Activated T-helper 17 cell treated with anti-CD3 and anti-CD28 coated beads, Interleukin-2, amount 50 U/mL, for 72 hours (primary cell): Measurements from ENCODE around the gene SLC29A1. TPM values are rescaled to one million over a fixed set of nuclear protein-coding genes. Genes with fewer than 3 reads are reported as not detected.
A peak's percentile ranks its signal among the peaks of the same experiment; 100 is the strongest.
"Not testable (repeated sequence)": the region's sequence is repeated elsewhere in the genome, so short reads cannot be mapped to it uniquely, and the experiment has no call there.

Experiments
- ATAC-seq: fragments of 150-1000 bp; cut with Tn5 transposase; replicated peaks from 2 replicates; pipeline ENCODE4 v1.10.0; 2021; ENCODE audit warnings: mild to moderate bottlenecking, moderate library complexity
- H3K27ac Mint-ChIP-seq: one replicate; pipeline ENCODE4 v1.8.0; 2022; ENCODE audit warnings: mixed read lengths
- H3K27me3 Mint-ChIP-seq: one replicate; pipeline ENCODE4 v1.8.0; 2022; ENCODE audit warnings: mixed read lengths
- H3K36me3 Mint-ChIP-seq: one replicate; pipeline ENCODE4 v1.8.0; 2022; ENCODE audit warnings: low read depth, mild to moderate bottlenecking, mixed read lengths
- H3K4me1 Mint-ChIP-seq: one replicate; pipeline ENCODE4 v1.8.0; 2022; ENCODE audit warnings: mixed read lengths
- H3K4me3 Mint-ChIP-seq: one replicate; pipeline ENCODE4 v1.8.0; 2022; ENCODE audit warnings: mild to moderate bottlenecking, mixed read lengths
- H3K9me3 Mint-ChIP-seq: one replicate; pipeline ENCODE4 v1.8.0; 2022; ENCODE audit warnings: mixed read lengths
- total RNA-seq, 2 donors: library from RNA; stranded (reverse); gene quantifications; one replicate each; pipeline ENCODE4 v1.2.3, GENCODE V29; 2022

Gene SLC29A1
- total RNA-seq, result 10 to 100 TPM; 40.8 to 80.8 TPM

DNA sequence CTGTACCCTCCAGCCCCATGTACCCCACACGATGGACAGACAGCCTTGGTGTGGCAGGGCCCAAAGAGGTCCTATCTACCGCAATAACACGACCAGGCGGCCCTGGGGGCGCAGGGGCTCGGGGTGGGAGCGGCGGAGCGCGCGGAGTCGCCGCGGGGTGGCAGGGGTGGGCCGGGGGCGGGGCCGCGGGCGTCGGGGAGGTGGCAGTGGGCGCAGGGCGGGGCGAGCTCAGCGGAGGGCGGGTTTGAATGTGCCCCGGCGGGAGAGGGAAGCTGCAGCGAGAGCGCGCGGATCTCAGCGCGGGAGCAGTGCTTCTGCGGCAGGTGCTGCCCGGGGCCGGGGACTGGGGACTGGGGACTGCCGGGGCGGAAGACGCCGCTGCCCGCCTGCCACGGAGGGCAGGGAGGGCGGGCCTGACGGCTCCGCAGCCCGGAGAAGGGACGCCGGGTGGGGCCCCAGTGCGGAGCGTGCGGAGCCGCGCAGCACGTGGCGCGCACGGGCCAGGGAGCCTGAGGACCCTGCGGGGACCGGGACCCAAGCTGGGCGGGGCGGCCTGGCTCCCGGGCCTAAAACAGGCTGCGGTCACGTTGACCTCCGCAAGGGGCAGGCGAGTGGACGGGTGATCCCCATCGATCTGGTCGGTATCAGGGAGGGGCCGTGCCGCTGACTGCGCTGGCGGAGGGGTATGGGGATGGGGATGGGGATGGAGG, at the start of gene SLC29A1:
Gene SLC29A1, plus strand, starts transcription at position 277 of the 710 bp plus-strand sequence. CDS start 3,719 bp downstream, outside the sequence.
- H3K4me1 Mint-ChIP-seq, result peaks cover 16% of the 10 kb centered on the region
- no peaks in the 10 kb centered on the region for H3K27me3 Mint-ChIP-seq
- H3K4me3 Mint-ChIP-seq, result peak within 1 kb of the TSS; percentile 92
- peak within 1 kb of the TSS; percentile 80 for H3K27ac Mint-ChIP-seq
- H3K36me3 Mint-ChIP-seq, result peaks cover 8% of the 10 kb centered on the region
- peak; percentile 77 for ATAC-seq
- H3K9me3 Mint-ChIP-seq, result no peaks in the 10 kb centered on the region

DNA sequence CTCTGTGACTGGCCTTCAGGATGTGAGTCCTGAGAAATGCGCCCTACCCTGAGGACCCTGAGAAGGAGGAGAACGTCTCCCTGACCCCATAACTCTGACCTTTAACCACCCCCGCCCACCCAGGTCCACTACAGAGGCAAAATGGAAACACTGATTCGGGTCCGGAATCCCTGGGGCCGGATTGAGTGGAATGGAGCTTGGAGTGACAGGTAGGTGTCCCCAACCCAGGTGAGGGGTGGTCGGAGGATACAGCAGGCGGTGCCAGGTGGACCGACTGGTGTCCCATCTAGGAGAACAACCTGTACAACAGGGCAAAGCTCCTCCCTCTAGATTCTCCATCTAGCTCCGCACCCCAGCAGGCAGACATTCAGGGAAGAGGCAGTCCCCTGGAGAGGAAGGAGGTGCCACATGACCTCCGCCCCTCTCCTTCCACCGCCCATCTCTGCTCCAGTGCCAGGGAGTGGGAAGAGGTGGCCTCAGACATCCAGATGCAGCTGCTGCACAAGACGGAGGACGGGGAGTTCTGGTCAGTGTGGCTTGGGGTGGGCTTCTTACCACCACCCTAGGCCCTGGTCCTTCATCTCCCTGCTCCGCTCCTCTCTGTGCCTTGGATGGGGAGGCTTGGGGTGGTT, 47.1 kb upstream of the SLC29A1 start:
- Mint-ChIP-seq H3K9me3 (no peaks in the 10 kb centered on the region), H3K4me3 (no peak overlapping the region), H3K4me1 (peaks cover 11% of the 10 kb centered on the region)

DNA sequence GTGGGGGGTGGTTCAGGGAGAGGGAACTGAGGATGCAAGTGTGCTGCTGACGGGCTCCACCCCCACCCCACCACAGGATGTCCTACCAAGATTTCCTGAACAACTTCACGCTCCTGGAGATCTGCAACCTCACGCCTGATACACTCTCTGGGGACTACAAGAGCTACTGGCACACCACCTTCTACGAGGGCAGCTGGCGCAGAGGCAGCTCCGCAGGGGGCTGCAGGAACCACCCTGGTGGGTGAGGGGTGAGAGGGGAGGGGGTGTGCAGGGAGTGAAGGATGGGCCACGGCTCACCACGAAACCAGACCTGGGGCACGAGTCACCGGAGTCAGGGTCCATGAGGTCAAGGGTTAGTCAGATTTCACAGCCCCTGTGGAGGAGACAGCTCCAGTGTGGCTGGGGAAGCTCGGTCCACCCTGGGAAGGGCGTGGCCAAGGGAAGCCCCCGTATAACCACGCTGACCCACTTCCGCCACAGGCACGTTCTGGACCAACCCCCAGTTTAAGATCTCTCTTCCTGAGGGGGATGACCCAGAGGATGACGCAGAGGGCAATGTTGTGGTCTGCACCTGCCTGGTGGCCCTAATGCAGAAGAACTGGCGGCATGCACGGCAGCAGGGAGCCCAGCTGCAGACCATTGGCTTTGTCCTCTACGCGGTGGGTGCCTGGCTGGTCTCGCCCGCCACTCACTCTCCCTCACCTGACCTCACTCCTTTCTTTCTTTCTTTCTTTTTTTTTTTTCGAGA, 46.5 kb upstream of the SLC29A1 start:
- H3K4me3 Mint-ChIP-seq, result no peak overlapping the region
- H3K27me3 Mint-ChIP-seq, result no peaks in the 10 kb centered on the region
- no peaks in the 10 kb centered on the region for H3K36me3 Mint-ChIP-seq
- no peak overlapping the region for H3K27ac Mint-ChIP-seq
- H3K9me3 Mint-ChIP-seq, result no peaks in the 10 kb centered on the region
- peaks cover 11% of the 10 kb centered on the region for H3K4me1 Mint-ChIP-seq
- ATAC-seq, result no peak

More for the DNA sequence above, 47.1 kb upstream of the SLC29A1 start:
- Mint-ChIP-seq H3K27me3 (no peaks in the 10 kb centered on the region), H3K27ac (no peak overlapping the region), H3K36me3 (no peaks in the 10 kb centered on the region)
- ATAC-seq, result no peak

DNA sequence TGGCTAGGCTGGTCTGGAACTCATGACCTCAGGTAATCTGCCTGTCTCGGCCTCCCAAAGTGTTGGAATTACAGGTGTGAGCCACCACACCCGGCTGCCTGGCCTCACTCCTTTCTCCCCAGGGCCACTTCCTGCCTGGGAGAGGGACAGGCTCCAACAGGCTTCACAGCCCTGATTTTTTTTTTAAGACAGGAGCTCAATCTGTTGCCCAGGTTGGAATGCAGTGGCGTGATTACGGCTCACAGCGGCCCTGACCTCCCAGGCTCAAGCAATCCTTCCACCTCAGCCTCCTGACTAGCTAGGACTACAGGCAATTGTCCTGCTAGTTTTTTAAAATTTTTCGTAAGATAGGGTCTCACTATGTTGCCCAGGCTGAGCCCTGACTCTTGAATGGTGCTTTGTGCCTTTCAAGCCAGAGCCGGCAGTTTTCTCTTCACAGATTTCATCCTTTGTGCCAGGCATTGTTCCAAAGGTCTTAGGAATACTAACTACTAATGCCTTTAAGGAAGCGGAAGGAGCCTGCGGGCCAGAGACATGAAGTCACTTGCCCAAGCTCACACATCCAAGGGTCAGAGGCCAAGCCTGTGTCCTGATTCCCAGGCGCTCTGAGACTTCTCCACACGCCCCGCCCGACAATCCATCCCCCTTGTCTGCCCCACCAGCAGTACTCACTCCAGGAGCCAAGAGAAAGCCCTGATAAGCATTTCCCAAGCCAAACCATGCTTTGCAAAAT, 45.5 kb upstream of the SLC29A1 start:
- Mint-ChIP-seq H3K9me3 (no peaks in the 10 kb centered on the region), H3K27me3 (no peaks in the 10 kb centered on the region), H3K27ac (peak overlapping the region; percentile 30), H3K4me3 (no peak overlapping the region), H3K36me3 (no peaks in the 10 kb centered on the region), H3K4me1 (peaks cover 2% of the 10 kb centered on the region)
- no peak for ATAC-seq

DNA sequence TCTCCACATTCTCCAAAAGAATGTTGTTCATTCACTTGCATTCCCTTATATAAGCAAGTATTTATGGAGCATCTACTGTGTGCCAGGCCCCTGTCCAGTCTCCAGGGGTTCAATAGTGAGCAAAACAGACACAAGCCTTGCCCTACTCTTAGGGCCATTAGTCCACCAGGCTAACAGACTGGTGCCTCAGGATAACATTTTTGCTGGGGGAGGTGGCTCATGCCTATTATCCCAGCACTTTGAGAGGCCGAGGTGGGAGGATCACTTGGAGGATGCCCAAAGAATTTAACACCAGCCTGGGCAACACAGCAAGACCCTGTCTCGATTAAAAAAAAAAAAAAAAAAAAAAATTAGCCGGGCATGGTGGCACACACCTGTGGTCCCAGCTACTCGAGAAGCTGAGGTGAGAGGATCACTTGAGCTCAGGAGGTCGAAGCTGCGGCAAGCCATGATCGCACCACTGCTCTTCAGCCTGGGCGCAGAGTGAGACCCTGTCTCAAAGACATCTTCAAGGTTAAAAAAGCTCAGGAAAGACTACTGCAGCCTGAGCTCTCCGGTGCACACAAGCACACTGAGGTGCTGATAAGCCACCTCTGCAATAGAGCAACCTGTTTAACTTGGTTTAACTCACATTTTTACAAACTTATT, 44.8 kb upstream of the SLC29A1 start:
- Mint-ChIP-seq H3K27me3 (no peaks in the 10 kb centered on the region), H3K36me3 (no peaks in the 10 kb centered on the region), H3K4me1 (no peaks in the 10 kb centered on the region), H3K4me3 (no peak overlapping the region), H3K9me3 (no peaks in the 10 kb centered on the region), H3K27ac (peak overlapping the region; percentile 30)
- no peak for ATAC-seq

DNA sequence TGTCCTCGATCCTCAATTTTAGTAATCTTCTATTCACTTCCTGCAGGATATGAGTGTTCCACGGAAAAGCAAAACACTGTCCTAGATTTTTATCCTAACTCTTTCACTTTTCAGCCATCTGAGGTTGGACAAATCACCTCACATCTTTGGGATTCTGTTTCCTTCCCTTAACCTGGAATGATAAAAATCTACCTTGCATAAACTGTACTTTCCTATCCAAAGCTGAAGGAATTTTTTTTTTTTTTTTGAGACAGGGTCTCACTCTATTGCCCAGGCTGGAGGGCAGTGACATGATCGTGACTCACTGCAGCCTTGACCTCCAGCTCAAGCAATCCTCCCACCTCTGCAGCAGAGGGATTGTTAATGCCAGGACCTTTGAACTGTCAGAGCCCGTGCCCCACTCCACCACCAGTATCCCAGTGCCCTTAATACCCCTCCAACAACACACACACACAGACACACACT, 44.3 kb upstream of the SLC29A1 start:
- no peaks in the 10 kb centered on the region for H3K9me3 Mint-ChIP-seq
- H3K4me1 Mint-ChIP-seq, result no peaks in the 10 kb centered on the region
- H3K4me3 Mint-ChIP-seq, result no peak overlapping the region
- peak overlapping the region; percentile 25 for H3K27ac Mint-ChIP-seq
- no peaks in the 10 kb centered on the region for H3K27me3 Mint-ChIP-seq
- ATAC-seq, result no peak
- H3K36me3 Mint-ChIP-seq, result no peaks in the 10 kb centered on the region

DNA sequence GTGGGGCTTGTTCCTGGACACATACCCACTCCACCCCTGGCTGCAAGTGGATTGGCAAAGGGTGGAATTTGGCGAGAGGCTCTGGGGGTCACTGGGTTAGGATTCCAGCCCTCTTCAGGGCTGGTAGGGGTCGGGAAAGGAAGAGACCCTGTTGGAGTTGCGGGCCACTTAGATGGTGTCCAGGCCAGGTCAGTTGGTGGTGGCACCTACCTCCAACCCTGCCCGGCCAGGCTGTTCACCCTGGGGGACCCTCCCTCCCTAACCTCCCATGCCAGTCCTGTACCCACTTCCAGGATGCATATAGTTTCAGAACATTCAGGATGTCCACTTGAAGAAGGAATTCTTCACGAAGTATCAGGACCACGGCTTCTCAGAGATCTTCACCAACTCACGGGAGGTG, 43.7 kb upstream of the SLC29A1 start:
- H3K4me3 Mint-ChIP-seq, result no peak overlapping the region
- no peak for ATAC-seq

DNA sequence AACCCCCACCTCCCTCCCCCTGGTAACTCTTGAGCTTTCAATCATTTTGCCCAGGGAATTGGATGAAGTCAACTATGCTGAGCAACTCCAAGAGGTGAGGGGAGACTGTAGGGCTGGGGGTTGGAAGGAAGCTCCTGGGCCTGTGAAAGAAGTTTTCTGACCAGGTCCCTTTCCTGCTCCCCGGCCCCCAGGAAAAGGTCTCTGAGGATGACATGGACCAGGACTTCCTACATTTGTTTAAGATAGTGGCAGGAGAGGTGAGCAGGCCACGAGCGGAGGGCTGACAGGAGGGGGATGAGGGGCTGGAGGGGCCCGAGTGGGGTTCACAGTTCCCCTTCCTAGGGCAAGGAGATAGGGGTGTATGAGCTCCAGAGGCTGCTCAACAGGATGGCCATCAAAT, 43.0 kb upstream of the SLC29A1 start:
- Mint-ChIP-seq H3K9me3 (no peaks in the 10 kb centered on the region), H3K27me3 (peaks cover 3% of the 10 kb centered on the region), H3K36me3 (no peaks in the 10 kb centered on the region), H3K27ac (no peak overlapping the region), H3K4me1 (no peaks in the 10 kb centered on the region), H3K4me3 (no peak overlapping the region)
- no peak for ATAC-seq

More for the DNA sequence above, 43.7 kb upstream of the SLC29A1 start:
- H3K27ac Mint-ChIP-seq, result peak overlapping the region; percentile 25
- H3K4me1 Mint-ChIP-seq, result no peaks in the 10 kb centered on the region
- H3K36me3 Mint-ChIP-seq, result no peaks in the 10 kb centered on the region
- no peaks in the 10 kb centered on the region for H3K27me3 Mint-ChIP-seq
- no peaks in the 10 kb centered on the region for H3K9me3 Mint-ChIP-seq

DNA sequence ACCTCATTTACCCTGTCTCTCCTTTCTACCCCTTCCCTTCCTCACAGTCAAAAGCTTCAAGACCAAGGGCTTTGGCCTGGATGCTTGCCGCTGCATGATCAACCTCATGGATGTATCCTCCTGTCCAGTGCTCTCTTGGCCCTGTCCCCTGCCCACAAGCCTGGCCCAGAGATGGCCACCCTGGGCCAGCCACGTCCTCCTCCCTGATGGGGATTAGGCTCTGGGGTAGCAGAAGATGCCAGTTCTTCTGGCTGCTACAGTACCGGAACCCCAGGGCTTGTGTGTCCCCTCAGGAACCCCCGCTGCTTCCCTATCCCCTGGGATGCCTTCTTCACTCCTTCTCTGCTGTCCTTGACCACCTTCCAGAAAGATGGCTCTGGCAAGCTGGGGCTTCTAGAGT, 42.5 kb upstream of the SLC29A1 start:
- H3K4me3 Mint-ChIP-seq, result no peak overlapping the region
- peaks cover 6% of the 10 kb centered on the region for H3K27me3 Mint-ChIP-seq
- no peak overlapping the region for H3K27ac Mint-ChIP-seq
- peaks cover 1% of the 10 kb centered on the region for H3K4me1 Mint-ChIP-seq
- H3K9me3 Mint-ChIP-seq, result no peaks in the 10 kb centered on the region
- H3K36me3 Mint-ChIP-seq, result no peaks in the 10 kb centered on the region
- ATAC-seq, result peak; percentile 26

DNA sequence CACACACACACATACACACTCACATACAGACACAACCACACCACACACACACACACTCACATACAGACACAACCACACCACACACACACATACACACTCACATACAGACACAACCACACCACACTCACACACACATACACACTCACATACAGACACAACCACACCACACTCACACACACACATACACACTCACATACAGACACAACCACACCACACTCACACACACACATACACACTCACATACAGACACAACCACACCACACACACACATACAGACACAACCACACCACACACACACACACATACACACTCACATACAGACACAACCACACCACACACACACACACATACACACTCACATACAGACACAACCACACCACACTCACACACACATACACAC, 41.6 kb upstream of the SLC29A1 start:
- not testable (repeated sequence) for H3K4me1 Mint-ChIP-seq, H3K4me3 Mint-ChIP-seq, H3K27me3 Mint-ChIP-seq, ATAC-seq, H3K9me3 Mint-ChIP-seq, H3K36me3 Mint-ChIP-seq, H3K27ac Mint-ChIP-seq

DNA sequence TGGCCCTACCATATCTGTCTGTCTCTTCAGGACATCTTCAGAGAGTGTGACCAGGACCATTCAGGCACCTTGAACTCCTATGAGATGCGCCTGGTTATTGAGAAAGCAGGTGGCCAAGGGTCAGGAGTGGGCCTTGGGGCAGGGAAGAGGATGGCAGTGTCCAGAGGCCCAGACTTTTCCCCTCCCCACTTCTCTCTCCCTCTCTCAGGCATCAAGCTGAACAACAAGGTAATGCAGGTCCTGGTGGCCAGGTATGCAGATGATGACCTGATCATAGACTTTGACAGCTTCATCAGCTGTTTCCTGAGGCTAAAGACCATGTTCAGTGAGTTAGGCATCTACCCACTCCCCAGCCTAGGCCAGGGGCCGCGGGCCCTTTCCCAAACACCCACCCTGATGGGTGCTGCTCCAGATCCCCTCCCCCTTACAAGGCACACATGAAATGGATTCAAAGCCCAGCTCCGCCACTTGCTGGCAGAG, 40.4 kb upstream of the SLC29A1 start:
- ATAC-seq, result no peak
- Mint-ChIP-seq H3K9me3 (no peaks in the 10 kb centered on the region), H3K27ac (no peak overlapping the region), H3K27me3 (peaks cover 8% of the 10 kb centered on the region), H3K36me3 (no peaks in the 10 kb centered on the region), H3K4me3 (no peak overlapping the region), H3K4me1 (peaks cover 5% of the 10 kb centered on the region)

DNA sequence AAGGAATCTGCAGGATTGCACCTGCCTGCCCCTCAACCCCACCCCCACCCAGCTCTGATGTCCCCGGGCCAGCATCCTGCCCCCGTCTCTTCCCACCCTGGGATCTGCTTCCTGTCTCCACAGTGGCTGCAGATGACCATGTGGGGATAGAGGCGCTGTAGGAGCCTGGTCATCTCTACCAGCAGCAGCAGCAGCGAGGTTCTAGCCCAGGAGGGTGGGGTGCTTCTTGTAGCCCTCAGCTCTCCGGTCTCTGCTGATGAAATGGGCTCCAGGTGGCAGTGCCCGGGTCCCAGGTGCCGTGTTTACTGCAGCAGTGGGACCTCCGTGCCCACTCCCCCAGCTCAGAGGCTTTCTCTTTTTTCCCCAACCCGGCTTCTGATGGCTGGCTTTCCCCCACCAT, 39.6 kb upstream of the SLC29A1 start:
- Mint-ChIP-seq H3K9me3 (no peaks in the 10 kb centered on the region), H3K27me3 (peaks cover 8% of the 10 kb centered on the region), H3K4me1 (peaks cover 5% of the 10 kb centered on the region), H3K4me3 (no peak overlapping the region), H3K27ac (no peak overlapping the region), H3K36me3 (no peaks in the 10 kb centered on the region)
- ATAC-seq, result no peak

DNA sequence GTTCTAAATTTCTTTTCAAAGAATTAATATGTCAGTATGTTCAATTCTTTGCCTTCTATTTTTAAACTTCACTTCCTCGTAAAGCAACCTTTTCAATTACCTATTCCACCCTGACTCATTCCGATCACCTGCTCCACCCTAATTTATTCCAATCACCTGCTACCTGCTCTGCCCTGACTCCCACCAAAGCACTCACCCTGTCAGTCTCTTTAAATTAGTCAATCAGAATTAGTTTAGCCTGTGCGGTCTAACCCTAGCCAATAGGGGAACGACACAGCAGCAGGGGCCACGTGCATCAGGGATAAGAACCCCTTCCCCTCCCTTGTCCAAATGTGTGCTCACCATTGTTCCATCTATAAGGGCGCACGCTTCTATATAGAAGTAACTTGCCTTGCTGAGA, 38.0 kb upstream of the SLC29A1 start:
- H3K27me3 Mint-ChIP-seq, ATAC-seq, H3K36me3 Mint-ChIP-seq, H3K4me1 Mint-ChIP-seq, H3K9me3 Mint-ChIP-seq, H3K4me3 Mint-ChIP-seq, H3K27ac Mint-ChIP-seq: not testable (repeated sequence)
